ENCODE results near the gene DRC3. TPM values are rescaled to one million over a fixed set of nuclear protein-coding genes. Genes with fewer than 3 reads are reported as not detected.

DRC3 gene
- total RNA-seq, 1 donor from 2014 or later, result 7.2 TPM

- intact Hi-C loops (cut with DNase I), result no loop called here
- H3K27me3 ChIP-seq, result no peaks in the 10 kb centered on the region
- no peaks in the 10 kb centered on the region for H3K9me3 ChIP-seq
- TF ChIP-seq CTCF (IDR thresholded peaks at IDR 0.05), result no peak
- no peaks in the 10 kb centered on the region for H3K4me1 ChIP-seq
- peaks cover 9 to 29% of the 10 kb centered on the region in 2 donors for H3K36me3 ChIP-seq
- H3K4me3 ChIP-seq, result no peak overlapping the region
- no peak for DNase-seq (ENCODE audit: low spot score in 2 of 2)
- H3K27ac ChIP-seq, result no peak overlapping the region
Measured at GRCh38 chr17:18020971-18021370, 48.3 kb downstream of the DRC3 start.

GRCh38 chr17:18021372-18021771 is 48.7 kb downstream of the DRC3 start:
- no peaks in the 10 kb centered on the region for H3K4me1 ChIP-seq
- no peaks in the 10 kb centered on the region for H3K27me3 ChIP-seq
- intact Hi-C loops (cut with DNase I), result no loop called here
- no peaks in the 10 kb centered on the region for H3K9me3 ChIP-seq
- peak in 1 of 2 donors; percentile 44 for DNase-seq (ENCODE audit: low spot score in 2 of 2)
- no peak for TF ChIP-seq CTCF (IDR thresholded peaks at IDR 0.05)
- peaks cover 8 to 29% of the 10 kb centered on the region in 2 donors for H3K36me3 ChIP-seq
- no peak overlapping the region for H3K4me3 ChIP-seq
- no peak overlapping the region for H3K27ac ChIP-seq

- Histone ChIP-seq H3K36me3 (peaks cover 11 to 21% of the 10 kb centered on the region in 2 donors), H3K4me3 (no peak overlapping the region), H3K27me3 (no peaks in the 10 kb centered on the region), H3K4me1 (no peaks in the 10 kb centered on the region), H3K27ac (no peak overlapping the region), H3K9me3 (no peaks in the 10 kb centered on the region)
- no peak for TF ChIP-seq CTCF (IDR thresholded peaks at IDR 0.05)
- no peak for DNase-seq (ENCODE audit: low spot score in 2 of 2)
- intact Hi-C loops (cut with DNase I), result no loop called here
Measured at GRCh38 chr17:18025241-18025944, 52.7 kb downstream of the DRC3 start.

- Histone ChIP-seq H3K36me3 (peaks cover 9 to 15% of the 10 kb centered on the region in 2 donors), H3K27me3 (no peaks in the 10 kb centered on the region), H3K4me3 (no peak overlapping the region), H3K4me1 (no peaks in the 10 kb centered on the region), H3K9me3 (no peaks in the 10 kb centered on the region), H3K27ac (no peak overlapping the region)
- peak in 1 of 2 donors; percentile 30 for DNase-seq (ENCODE audit: low spot score in 2 of 2)
- intact Hi-C loops (cut with DNase I), result no loop called here
- no peak for TF ChIP-seq CTCF (IDR thresholded peaks at IDR 0.05)
Measured at GRCh38 chr17:18025945-18026776, 53.5 kb downstream of the DRC3 start.

- Histone ChIP-seq H3K4me1 (no peaks in the 10 kb centered on the region), H3K36me3 (peaks cover 9 to 10% of the 10 kb centered on the region in 2 donors), H3K27me3 (no peaks in the 10 kb centered on the region), H3K27ac (no peak overlapping the region), H3K4me3 (no peak overlapping the region), H3K9me3 (no peaks in the 10 kb centered on the region)
- TF ChIP-seq CTCF (IDR thresholded peaks at IDR 0.05), result no peak
- DNase-seq (ENCODE audit: low spot score in 2 of 2), result peak in 1 of 2 donors; percentile 34
- intact Hi-C loops (cut with DNase I), result no loop called here
Measured at GRCh38 chr17:18027280-18027679, 54.6 kb downstream of the DRC3 start.

All from ascending aorta (tissue), 2 donors.